GM12878 (cell line): ENCODE data around the gene STK11. TPM values are rescaled to one million over a fixed set of nuclear protein-coding genes. Genes with fewer than 3 reads are reported as not detected.

Source experiments
- ATF2 ChIP-seq: IDR thresholded peaks from 2 replicates; pipeline ENCODE4 v1.6.1; 2012; ENCODE audit warnings: low read length, inconsistent platforms
- CHD2 ChIP-seq: IDR thresholded peaks from 2 replicates; pipeline ENCODE4 v1.6.1; 2011; ENCODE audit warnings: low read depth, low read length, improper control_type of control experiment, borderline replicate concordance
- DPF2 ChIP-seq: fragments of 450-650 bp; IDR thresholded peaks from 2 replicates; pipeline ENCODE4 v1.6.1; 2017; ENCODE audit warnings: mild to moderate bottlenecking
- IKZF1 ChIP-seq: fragments of 450-650 bp; conservative IDR thresholded peaks from 2 replicates; pipeline ENCODE4 v1.6.1; 2017; ENCODE audit warnings: antibody characterized with exemption, mild to moderate bottlenecking
- IRF3 ChIP-seq: fragments of 450-650 bp; IDR thresholded peaks from 2 replicates; pipeline ENCODE4 v1.6.1; 2014; ENCODE audit warnings: mild to moderate bottlenecking
- LARP7 ChIP-seq: fragments of 450-650 bp; IDR thresholded peaks from 2 replicates; pipeline ENCODE4 v1.6.1; 2017; ENCODE audit warnings: mild to moderate bottlenecking
- POLR2A ChIP-seq: IDR thresholded peaks from 2 replicates; pipeline ENCODE4 v1.6.1; 2011; ENCODE audit warnings: low read depth, mild to moderate bottlenecking, low read length
- POLR2AphosphoS5 ChIP-seq: IDR thresholded peaks from 2 replicates; pipeline ENCODE4 v1.6.1; 2011; ENCODE audit warnings: mild to moderate bottlenecking, low read length, inconsistent platforms
- SP1 ChIP-seq: IDR thresholded peaks from one replicate; pipeline ENCODE4 v1.6.1; 2011; ENCODE audit warnings: low read depth, low read length
- YY1 ChIP-seq: IDR thresholded peaks from 2 replicates; pipeline ENCODE4 v1.6.1; 2011; ENCODE audit warnings: low read depth, mild to moderate bottlenecking, low read length
- ZBTB33 ChIP-seq: fragments of 450-650 bp; IDR thresholded peaks from 2 replicates; pipeline ENCODE4 v1.6.1; 2017; ENCODE audit warnings: mild to moderate bottlenecking
- ZSCAN29 ChIP-seq: fragments of 450-650 bp; IDR thresholded peaks from 2 replicates; pipeline ENCODE4 v1.6.1; 2017; ENCODE audit warnings: mild to moderate bottlenecking, moderate library complexity
- polyA plus RNA-seq, 11 experiments: library from polyadenylated mRNA; depleted of rRNA in 4 of 11; unstranded in 6 of 11; stranded (reverse) in 5 of 11; fragments of >200 nt; fragmentation: Nextera tagmentation in 4 of 11; fragmentation: Illumina TruSeq in 1 of 11; extraction: Ambion mirVana in 4 of 11; extraction: Trizol in 1 of 11; gene quantifications; 1 replicate in 1 of 11; 2 replicates in 10 of 11; pipeline versions ENCODE4 v1.2.1 to v1.2.3, GENCODE V29; 2011 to 2016; ENCODE audit warnings: inconsistent platforms in 2 of 11, missing spikeins in 2 of 11, low read depth in 1 of 11
- total RNA-seq, 4 experiments: library from RNA; depleted of rRNA in 3 of 4; stranded (reverse); fragments of >200 nt in 3 of 4; fragmentation: Illumina TruSeq in 1 of 4; extraction: Trizol in 1 of 4; gene quantifications; 2 replicates each; pipeline versions ENCODE4 v1.2.1 to v1.2.3, GENCODE V29; 2013 to 2021

Gene STK11
- total and polyA plus RNA-seq, 10 of the 15 experiments (the other 5 are each of a cell fraction or from before 2014, with no cell fraction given) = 0.33 to 71.0 (median 23.8) TPM

- TF ChIP-seq ZBTB33 = no peak
- TF ChIP-seq DPF2 = no peak
- peak; percentile 59 for TF ChIP-seq IKZF1
- peak; percentile 60 for TF ChIP-seq POLR2A
- TF ChIP-seq POLR2AphosphoS5 = peak; percentile 68
- no peak for TF ChIP-seq SP1
- no peak for TF ChIP-seq ATF2
- TF ChIP-seq CHD2 = 0 out of 2 replicates have a peak, but pooled peaks have one; percentile 23
- no peak for TF ChIP-seq IRF3
- TF ChIP-seq LARP7 = 0 out of 2 replicates have a peak, but pooled peaks have one; percentile 15
- no peak for TF ChIP-seq ZSCAN29
- TF ChIP-seq YY1 = 0 out of 2 replicates have a peak, but pooled peaks have one; percentile 7
- TF ChIP-seq, all 136 proteins: peak for 16
Observed at GRCh38 chr19:1251330-1252220, 46.0 kb downstream of the STK11 start (continued).
